H9 (cell line): ENCODE measurements around the gene RHBDL1. TPM values are rescaled to one million over a fixed set of nuclear protein-coding genes. Genes with fewer than 3 reads are reported as not detected.

ENCODE experiments used
- DNase-seq: peaks from one replicate; pipeline ENCODE4 v3.0.0-alpha.2; 2017
- H2AFZ ChIP-seq: one replicate; pipeline ENCODE4 v1.6.1; 2013; ENCODE audit warnings: mild to moderate bottlenecking, low read length, control low read depth, moderate library complexity
- H2AK5ac ChIP-seq: 2 replicates; pipeline ENCODE4 v1.6.1; 2013; ENCODE audit warnings: low read length, control low read depth, mixed read lengths; ENCODE audit not compliant: insufficient read length
- H2BK120ac ChIP-seq: one replicate; pipeline ENCODE4 v1.6.1; 2013; ENCODE audit warnings: low read depth, mild to moderate bottlenecking, low read length, control low read depth, inconsistent platforms; ENCODE audit not compliant: poor library complexity, severe bottlenecking
- H2BK12ac ChIP-seq: 2 replicates; pipeline ENCODE4 v1.6.1; 2013; ENCODE audit warnings: low read length, control low read depth, mixed read lengths, low read depth; ENCODE audit not compliant: insufficient read length
- H2BK15ac ChIP-seq: 2 replicates; pipeline ENCODE4 v1.6.1; 2013; ENCODE audit warnings: low read depth, low read length, control low read depth
- H2BK20ac ChIP-seq: one replicate; pipeline ENCODE4 v1.6.1; 2013; ENCODE audit warnings: low read depth, mild to moderate bottlenecking, low read length, control low read depth, inconsistent platforms; ENCODE audit not compliant: poor library complexity, severe bottlenecking
- H2BK5ac ChIP-seq: 2 replicates; pipeline ENCODE4 v1.6.1; 2013; ENCODE audit warnings: low read length, control low read depth, mixed read lengths; ENCODE audit not compliant: insufficient read length
- H3K14ac ChIP-seq: 2 replicates; pipeline ENCODE4 v1.6.1; 2013; ENCODE audit warnings: low read length, control low read depth; ENCODE audit not compliant: insufficient read depth
- H3K18ac ChIP-seq: 2 replicates; pipeline ENCODE4 v1.6.1; 2013; ENCODE audit warnings: low read depth, mild to moderate bottlenecking, mixed read lengths, low read length, control low read depth; ENCODE audit not compliant: insufficient read length
- H3K23ac ChIP-seq: 2 replicates; pipeline ENCODE4 v1.6.1; 2013; ENCODE audit warnings: low read length, control low read depth, mixed read lengths, low read depth; ENCODE audit not compliant: insufficient read length
- H3K23me2 ChIP-seq: 2 replicates; pipeline ENCODE4 v1.6.1; 2013; ENCODE audit warnings: low read depth, mild to moderate bottlenecking, mixed read lengths, low read length, control low read depth; ENCODE audit not compliant: insufficient read length, poor library complexity, severe bottlenecking
- H3K27ac ChIP-seq: 2 replicates; pipeline ENCODE4 v1.5.1; 2013; ENCODE audit warnings: low read length, control low read depth, mixed read lengths, low read depth; ENCODE audit not compliant: insufficient read length
- H3K27me3 ChIP-seq: 2 replicates; pipeline ENCODE4 v1.6.1; 2013; ENCODE audit warnings: low read length, control low read depth, inconsistent platforms; ENCODE audit not compliant: insufficient read depth
- H3K4ac ChIP-seq: 2 replicates; pipeline ENCODE4 v1.6.1; 2013; ENCODE audit warnings: low read depth, mild to moderate bottlenecking, control low read depth, inconsistent platforms, low read length, moderate library complexity
- H3K4me1 ChIP-seq: 2 replicates; pipeline ENCODE4 v1.6.1; 2013; ENCODE audit warnings: low read length, control low read depth, inconsistent platforms; ENCODE audit not compliant: insufficient read depth
- H3K4me2 ChIP-seq: 2 replicates; pipeline ENCODE4 v1.6.1; 2013; ENCODE audit warnings: low read length, control low read depth, mixed read lengths; ENCODE audit not compliant: insufficient read length, insufficient read depth
- H3K56ac ChIP-seq: 2 replicates; pipeline ENCODE4 v1.6.1; 2013; ENCODE audit warnings: low read depth, mild to moderate bottlenecking, mixed read lengths, low read length, control low read depth; ENCODE audit not compliant: insufficient read length
- H3K79me1 ChIP-seq: 2 replicates; pipeline ENCODE4 v1.6.1; 2013; ENCODE audit warnings: low read depth, mild to moderate bottlenecking, moderate library complexity, low read length, control low read depth, inconsistent platforms; ENCODE audit not compliant: insufficient read depth, poor library complexity, severe bottlenecking
- H3K79me2 ChIP-seq: 2 replicates; pipeline ENCODE4 v1.6.1; 2013; ENCODE audit warnings: low read length, control low read depth, inconsistent platforms; ENCODE audit not compliant: insufficient read depth
- H3K9ac ChIP-seq: 2 replicates; pipeline ENCODE4 v1.6.1; 2013; ENCODE audit warnings: low read length, control low read depth, mixed read lengths; ENCODE audit not compliant: insufficient read length; ENCODE audit errors: extremely low read depth
- H3K9me3 ChIP-seq: one replicate; pipeline ENCODE4 v1.6.1; 2013; ENCODE audit warnings: low read depth, low read length, inconsistent platforms; ENCODE audit not compliant: control insufficient read depth
- H3T11ph ChIP-seq: one replicate; pipeline ENCODE4 v1.6.1; 2013; ENCODE audit warnings: mild to moderate bottlenecking, low read length, control low read depth, inconsistent platforms
- H4K20me1 ChIP-seq: one replicate; pipeline ENCODE4 v1.6.1; 2013; ENCODE audit not compliant: control insufficient read depth, insufficient read length, insufficient read depth
- H4K5ac ChIP-seq: 2 replicates; pipeline ENCODE4 v1.6.1; 2013; ENCODE audit warnings: low read depth, mild to moderate bottlenecking, mixed read lengths, low read length, control low read depth; ENCODE audit not compliant: insufficient read length
- H4K8ac ChIP-seq: replicated peaks from 2 replicates; pipeline ENCODE4 v1.6.1; 2013; ENCODE audit warnings: low read length, control low read depth, mixed read lengths, low read depth; ENCODE audit not compliant: insufficient read length
- H4K91ac ChIP-seq: 2 replicates; pipeline ENCODE4 v1.6.1; 2013; ENCODE audit warnings: low read depth, mild to moderate bottlenecking, moderate library complexity, mixed read lengths, low read length, control low read depth; ENCODE audit not compliant: insufficient read length
- H3K27ac Mint-ChIP-seq, 3 experiments: 2 replicates in 2 of 3; 3 replicates in 1 of 3; pipeline ENCODE4 v1.8.0; 2020 to 2021; ENCODE audit warnings: mixed read lengths in 3 of 3, mild to moderate bottlenecking in 1 of 3, moderate library complexity in 1 of 3
- H3K27me3 Mint-ChIP-seq: 2 replicates; pipeline ENCODE4 v1.8.0; 2021; ENCODE audit warnings: low read depth, mild to moderate bottlenecking, moderate library complexity, mixed read lengths
- H3K36me3 Mint-ChIP-seq, 3 experiments: 2 replicates in 2 of 3; 3 replicates in 1 of 3; pipeline ENCODE4 v1.8.0; 2020 to 2021; ENCODE audit warnings: low read depth in 3 of 3, mixed read lengths in 3 of 3; ENCODE audit not compliant: insufficient read depth in 1 of 3
- H3K4me1 Mint-ChIP-seq, 2 experiments: 2 replicates each; pipeline ENCODE4 v1.8.0; 2020; ENCODE audit warnings: mixed read lengths in 2 of 2
- H3K4me3 Mint-ChIP-seq, 2 experiments: 2 replicates in 1 of 2; 3 replicates in 1 of 2; pipeline ENCODE4 v1.8.0; 2020 to 2021; ENCODE audit warnings: mild to moderate bottlenecking in 2 of 2, mixed read lengths in 2 of 2, moderate library complexity in 1 of 2
- H3K9me3 Mint-ChIP-seq, 2 experiments: 2 replicates in 1 of 2; 3 replicates in 1 of 2; pipeline ENCODE4 v1.8.0; 2020; ENCODE audit warnings: mild to moderate bottlenecking in 2 of 2, mixed read lengths in 2 of 2, moderate library complexity in 1 of 2
- CTCF ChIP-seq: fragments of 200-600 bp; sonication (generic); conservative IDR thresholded peaks from 3 replicates; pipeline ENCODE4 v1.8.0; 2021; ENCODE audit warnings: antibody characterized with exemption, mild to moderate bottlenecking
- WGBS: extraction: QIAGEN DNeasy Blood & Tissue Kit; methylation state at CpG from one replicate; pipeline ENCODE4 v1.1.7; 2013; ENCODE audit warnings: missing lambda C conversion rate, low lambda C conversion rate, mixed read lengths; ENCODE audit not compliant: insufficient read length; ENCODE audit errors: extremely low coverage; 5-methylcytosine and 5-hydroxymethylcytosine counted together
- total RNA-seq: library from RNA; stranded (reverse); gene quantifications from 2 replicates; pipeline ENCODE4 v1.2.1, GENCODE V29; 2021

Gene RHBDL1
- total RNA-seq, 1 experiment from 2014 or later: 7.6 TPM

DNA sequence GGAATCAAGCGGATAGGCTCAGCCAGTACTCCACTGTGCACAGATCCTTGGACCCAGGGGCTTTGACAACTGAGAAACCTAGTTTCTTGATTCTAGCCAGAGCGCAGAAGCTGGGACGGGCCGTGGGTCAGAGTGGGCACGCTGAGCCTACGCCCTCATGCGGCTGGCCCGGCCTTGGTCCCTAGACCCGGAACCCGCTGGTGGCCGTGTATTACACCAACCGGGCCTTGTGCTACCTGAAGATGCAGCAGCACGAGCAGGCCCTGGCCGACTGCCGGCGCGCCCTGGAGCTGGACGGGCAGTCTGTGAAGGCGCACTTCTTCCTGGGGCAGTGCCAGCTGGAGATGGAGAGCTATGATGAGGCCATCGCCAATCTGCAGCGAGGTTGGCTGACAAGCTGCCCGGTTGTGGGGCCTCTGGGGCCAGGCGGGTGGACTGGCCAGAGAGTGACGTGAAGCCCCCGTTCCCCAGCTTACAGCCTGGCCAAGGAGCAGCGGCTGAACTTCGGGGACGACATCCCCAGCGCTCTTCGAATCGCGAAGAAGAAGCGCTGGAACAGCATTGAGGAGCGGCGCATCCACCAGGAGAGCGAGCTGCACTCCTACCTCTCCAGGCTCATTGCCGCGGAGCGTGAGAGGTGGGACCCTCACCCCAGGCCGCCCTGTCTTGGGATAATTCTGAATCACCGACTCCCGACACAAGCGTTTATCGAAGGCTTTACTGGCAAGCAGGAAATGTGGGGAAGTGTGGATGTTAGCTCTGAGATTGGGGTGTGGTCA, 5.7 kb downstream of the RHBDL1 start:
- 0 out of 3 replicates have a peak, but pooled peaks have one; percentile 16 for TF ChIP-seq CTCF
- Histone ChIP-seq H3T11ph (no peak overlapping the region), H3K56ac (no peak overlapping the region), H2AFZ (no peak overlapping the region), H4K8ac (no peak overlapping the region), H2BK12ac (no peak overlapping the region), H2BK5ac (no peak overlapping the region), H3K27ac (no peak overlapping the region), H3K4me1 (no peaks in the 10 kb centered on the region), H3K4ac (no peak overlapping the region), H2BK15ac (no peak overlapping the region), H3K18ac (no peak overlapping the region), H3K27me3 (no peaks in the 10 kb centered on the region), H4K5ac (no peak overlapping the region), H3K14ac (no peak overlapping the region), H2AK5ac (no peak overlapping the region), H2BK120ac (no peak overlapping the region), H2BK20ac (no peak overlapping the region), H3K23ac (no peak overlapping the region), H4K91ac (no peak overlapping the region), H3K79me1 (no peaks in the 10 kb centered on the region), H3K79me2 (peaks cover 2% of the 10 kb centered on the region; the same call in 1 of the 2 replicates), H3K9me3 (no peaks in the 10 kb centered on the region), H3K23me2 (peaks cover 11% of the 10 kb centered on the region), H3K9ac (peak overlapping the region; percentile 14), H4K20me1 (no peaks in the 10 kb centered on the region), H3K4me2 (peak overlapping the region; percentile 71)
- no CpG with 5 or more reads among the region's 44 CpGs for WGBS
- Mint-ChIP-seq H3K27ac (no peak overlapping the region), H3K9me3 (no peaks in the 10 kb centered on the region), H3K36me3 (peaks cover 14 to 33% (median 32%) of the 10 kb centered on the region in 3 experiments; a peak in 6 of 7 replicates), H3K4me3 (peak overlapping the region; percentile 81 to 86), H3K4me1 (peaks cover 17 to 35% of the 10 kb centered on the region in 2 experiments), H3K27me3 (no peaks in the 10 kb centered on the region; the same call in 1 of the 2 replicates)
- DNase-seq: no peak
